Measurements from ENCODE around the gene FANCD2.

- TF ChIP-seq POLR2AphosphoS5 (IDR thresholded peaks at IDR 0.05; ENCODE audit: low read depth), result no peak
- TF ChIP-seq, protein P1, sequence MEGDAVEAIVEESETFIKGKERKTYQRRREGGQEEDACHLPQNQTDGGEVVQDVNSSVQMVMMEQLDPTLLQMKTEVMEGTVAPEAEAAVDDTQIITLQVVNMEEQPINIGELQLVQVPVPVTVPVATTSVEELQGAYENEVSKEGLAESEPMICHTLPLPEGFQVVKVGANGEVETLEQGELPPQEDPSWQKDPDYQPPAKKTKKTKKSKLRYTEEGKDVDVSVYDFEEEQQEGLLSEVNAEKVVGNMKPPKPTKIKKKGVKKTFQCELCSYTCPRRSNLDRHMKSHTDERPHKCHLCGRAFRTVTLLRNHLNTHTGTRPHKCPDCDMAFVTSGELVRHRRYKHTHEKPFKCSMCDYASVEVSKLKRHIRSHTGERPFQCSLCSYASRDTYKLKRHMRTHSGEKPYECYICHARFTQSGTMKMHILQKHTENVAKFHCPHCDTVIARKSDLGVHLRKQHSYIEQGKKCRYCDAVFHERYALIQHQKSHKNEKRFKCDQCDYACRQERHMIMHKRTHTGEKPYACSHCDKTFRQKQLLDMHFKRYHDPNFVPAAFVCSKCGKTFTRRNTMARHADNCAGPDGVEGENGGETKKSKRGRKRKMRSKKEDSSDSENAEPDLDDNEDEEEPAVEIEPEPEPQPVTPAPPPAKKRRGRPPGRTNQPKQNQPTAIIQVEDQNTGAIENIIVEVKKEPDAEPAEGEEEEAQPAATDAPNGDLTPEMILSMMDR (IDR thresholded peaks at IDR 0.05; ENCODE audit: insufficient read depth, low read length), result no peak
Measured at GRCh38 chr3:10011631-10012030, 14.6 kb upstream of the FANCD2 start.
